ENCODE measurements around the gene MEPCE.

DNA sequence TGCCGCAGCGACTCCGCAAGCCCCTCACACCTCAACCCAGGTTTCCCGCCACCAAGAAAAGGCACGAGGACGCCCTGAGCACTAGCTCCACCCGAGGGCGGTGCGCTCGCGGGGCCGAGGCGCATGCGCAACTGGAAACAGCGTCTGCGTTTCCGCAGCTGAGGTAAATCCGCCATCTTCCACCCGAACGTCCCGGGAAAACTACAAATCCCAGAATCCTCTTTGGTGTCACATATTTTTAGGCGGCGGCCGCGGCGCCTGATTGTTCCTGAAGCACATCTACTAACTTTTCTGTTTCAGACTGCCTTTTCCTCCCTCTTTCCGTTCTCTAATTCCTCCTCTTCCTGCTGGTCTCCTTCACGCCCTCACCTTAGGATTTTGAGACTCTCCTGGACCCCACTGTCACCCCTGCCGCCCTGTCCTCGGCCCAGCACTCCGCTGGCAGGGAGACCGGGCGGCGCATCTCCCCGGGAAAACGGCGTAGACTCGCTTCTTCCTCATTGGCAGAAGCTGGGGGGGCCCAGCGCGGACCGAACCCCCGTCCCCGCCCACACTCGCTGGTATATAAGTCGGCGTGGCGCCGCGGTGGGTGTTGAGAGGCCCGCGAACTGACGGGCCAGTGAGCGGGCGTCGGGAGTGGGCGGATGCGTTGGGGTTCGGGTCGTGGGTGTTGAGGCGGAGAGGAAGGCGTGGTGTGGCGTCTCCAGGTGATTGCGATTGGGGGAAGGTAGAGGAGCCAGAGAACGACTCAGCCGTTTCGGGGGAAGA, 1.2 kb upstream of the MEPCE start, which contains the start of gene ZCWPW1:
- TF ChIP-seq, protein P1, sequence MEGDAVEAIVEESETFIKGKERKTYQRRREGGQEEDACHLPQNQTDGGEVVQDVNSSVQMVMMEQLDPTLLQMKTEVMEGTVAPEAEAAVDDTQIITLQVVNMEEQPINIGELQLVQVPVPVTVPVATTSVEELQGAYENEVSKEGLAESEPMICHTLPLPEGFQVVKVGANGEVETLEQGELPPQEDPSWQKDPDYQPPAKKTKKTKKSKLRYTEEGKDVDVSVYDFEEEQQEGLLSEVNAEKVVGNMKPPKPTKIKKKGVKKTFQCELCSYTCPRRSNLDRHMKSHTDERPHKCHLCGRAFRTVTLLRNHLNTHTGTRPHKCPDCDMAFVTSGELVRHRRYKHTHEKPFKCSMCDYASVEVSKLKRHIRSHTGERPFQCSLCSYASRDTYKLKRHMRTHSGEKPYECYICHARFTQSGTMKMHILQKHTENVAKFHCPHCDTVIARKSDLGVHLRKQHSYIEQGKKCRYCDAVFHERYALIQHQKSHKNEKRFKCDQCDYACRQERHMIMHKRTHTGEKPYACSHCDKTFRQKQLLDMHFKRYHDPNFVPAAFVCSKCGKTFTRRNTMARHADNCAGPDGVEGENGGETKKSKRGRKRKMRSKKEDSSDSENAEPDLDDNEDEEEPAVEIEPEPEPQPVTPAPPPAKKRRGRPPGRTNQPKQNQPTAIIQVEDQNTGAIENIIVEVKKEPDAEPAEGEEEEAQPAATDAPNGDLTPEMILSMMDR (IDR thresholded peaks at IDR 0.05), result peak in 1 of 7 experiments; percentile 15
- TF ChIP-seq POLR2A (IDR thresholded peaks at IDR 0.05), result peak; percentile 99 to 100 (median 100)

All from body of pancreas (tissue), 4 donors.